Vagina (tissue), 2 donors: ENCODE results near the gene FN1. TPM values are rescaled to one million over a fixed set of nuclear protein-coding genes. Genes with fewer than 3 reads are reported as not detected.
"Not testable (repeated sequence)": the region's sequence is repeated elsewhere in the genome, so short reads cannot be mapped to it uniquely, and the experiment has no call there.

Source experiments
- DNase-seq, 2 donors: peaks; one replicate each; pipeline ENCODE4 v3.0.0-alpha.2; 2017; ENCODE audit errors: extremely low spot score in 2 of 2
- H3K27ac ChIP-seq: fragments of 200-600 bp; sonication (generic); one replicate; pipeline ENCODE4 v1.5.1; 2019
- H3K27me3 ChIP-seq: fragments of 200-600 bp; sonication (generic); one replicate; pipeline ENCODE4 v1.5.1; 2019
- H3K36me3 ChIP-seq, 2 donors: fragments of 200-600 bp; sonication (generic); one replicate each; pipeline ENCODE4 v1.5.1; 2017 to 2019
- H3K4me1 ChIP-seq: fragments of 200-600 bp; sonication (generic); one replicate; pipeline ENCODE4 v1.5.1; 2019
- H3K4me3 ChIP-seq, 2 donors: fragments of 200-600 bp; sonication (generic); 1 replicate in 1 of 2; 2 replicates in 1 of 2; pipeline ENCODE4 v1.5.1; 2016 to 2019
- H3K9me3 ChIP-seq: fragments of 200-600 bp; sonication (generic); one replicate; pipeline ENCODE4 v1.5.1; 2019
- POLR2A ChIP-seq, 2 donors: fragments of 450-650 bp; IDR thresholded peaks; one replicate each; pipeline ENCODE4 v1.6.1; 2017; ENCODE audit warnings: antibody characterized with exemption in 2 of 2, mild to moderate bottlenecking in 2 of 2, moderate library complexity in 2 of 2
- POLR2AphosphoS5 ChIP-seq, 2 donors: sonication (generic); formaldehyde crosslinking; IDR thresholded peaks; one replicate each; pipeline ENCODE4 v1.9.0; 2017; ENCODE audit warnings: antibody characterized with exemption in 2 of 2, mild to moderate bottlenecking in 2 of 2, low read depth in 1 of 2; ENCODE audit not compliant: insufficient read depth in 1 of 2
- intact Hi-C: fragments of 100-400 bp; cut with DNase I; formaldehyde crosslinking; loops from one replicate; pipeline ENCODE4 v1.15.1; 2023
- total RNA-seq: library from RNA; depleted of rRNA; stranded (reverse); fragments of >200 nt; gene quantifications from one replicate; pipeline ENCODE4 v1.2.3, GENCODE V29; 2016
- TF ChIP-seq, protein P1 (sequence below), 3 experiments: fragments of 450-650 bp in 2 of 3; fragments of 200-600 bp in 1 of 3; sonication (generic) in 1 of 3; IDR thresholded peaks; one replicate each; pipeline ENCODE4 v1.5.1; 2017 to 2019; ENCODE audit warnings: antibody characterized with exemption in 3 of 3, mild to moderate bottlenecking in 2 of 3, moderate library complexity in 2 of 3

The FN1 gene
- total RNA-seq, 1 donor from 2014 or later: 292 TPM

- H3K27me3 ChIP-seq: no peaks in the 10 kb centered on the region
- DNase-seq: no peak
- H3K27ac ChIP-seq: no peak overlapping the region
- no peaks in the 10 kb centered on the region for H3K4me1 ChIP-seq
- peaks cover 0 to 14% of the 10 kb centered on the region in 2 donors for H3K36me3 ChIP-seq
- intact Hi-C loops: no loop called here
- no peak overlapping the region for H3K4me3 ChIP-seq
- no peak for TF ChIP-seq POLR2AphosphoS5 (IDR thresholded peaks at IDR 0.05; ENCODE audit: insufficient read depth in 1 of 2, low read depth in 1 of 2)
- H3K9me3 ChIP-seq: no peaks in the 10 kb centered on the region
Observed at GRCh38 chr2:215413484-215413777, 22.4 kb downstream of the FN1 start.

- intact Hi-C loops: no loop called here
- Histone ChIP-seq H3K27me3 (no peaks in the 10 kb centered on the region), H3K9me3 (no peaks in the 10 kb centered on the region), H3K4me3 (no peak overlapping the region), H3K4me1 (no peaks in the 10 kb centered on the region), H3K27ac (no peak overlapping the region), H3K36me3 (peaks cover 0 to 15% of the 10 kb centered on the region in 2 donors)
- TF ChIP-seq, protein P1, sequence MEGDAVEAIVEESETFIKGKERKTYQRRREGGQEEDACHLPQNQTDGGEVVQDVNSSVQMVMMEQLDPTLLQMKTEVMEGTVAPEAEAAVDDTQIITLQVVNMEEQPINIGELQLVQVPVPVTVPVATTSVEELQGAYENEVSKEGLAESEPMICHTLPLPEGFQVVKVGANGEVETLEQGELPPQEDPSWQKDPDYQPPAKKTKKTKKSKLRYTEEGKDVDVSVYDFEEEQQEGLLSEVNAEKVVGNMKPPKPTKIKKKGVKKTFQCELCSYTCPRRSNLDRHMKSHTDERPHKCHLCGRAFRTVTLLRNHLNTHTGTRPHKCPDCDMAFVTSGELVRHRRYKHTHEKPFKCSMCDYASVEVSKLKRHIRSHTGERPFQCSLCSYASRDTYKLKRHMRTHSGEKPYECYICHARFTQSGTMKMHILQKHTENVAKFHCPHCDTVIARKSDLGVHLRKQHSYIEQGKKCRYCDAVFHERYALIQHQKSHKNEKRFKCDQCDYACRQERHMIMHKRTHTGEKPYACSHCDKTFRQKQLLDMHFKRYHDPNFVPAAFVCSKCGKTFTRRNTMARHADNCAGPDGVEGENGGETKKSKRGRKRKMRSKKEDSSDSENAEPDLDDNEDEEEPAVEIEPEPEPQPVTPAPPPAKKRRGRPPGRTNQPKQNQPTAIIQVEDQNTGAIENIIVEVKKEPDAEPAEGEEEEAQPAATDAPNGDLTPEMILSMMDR (IDR thresholded peaks at IDR 0.05): no peak
- no peak for TF ChIP-seq POLR2AphosphoS5 (IDR thresholded peaks at IDR 0.05; ENCODE audit: insufficient read depth in 1 of 2, low read depth in 1 of 2)
- no peak for TF ChIP-seq POLR2A (IDR thresholded peaks at IDR 0.05)
- DNase-seq: no peak
Observed at GRCh38 chr2:215411941-215412743, 23.7 kb downstream of the FN1 start.

DNA sequence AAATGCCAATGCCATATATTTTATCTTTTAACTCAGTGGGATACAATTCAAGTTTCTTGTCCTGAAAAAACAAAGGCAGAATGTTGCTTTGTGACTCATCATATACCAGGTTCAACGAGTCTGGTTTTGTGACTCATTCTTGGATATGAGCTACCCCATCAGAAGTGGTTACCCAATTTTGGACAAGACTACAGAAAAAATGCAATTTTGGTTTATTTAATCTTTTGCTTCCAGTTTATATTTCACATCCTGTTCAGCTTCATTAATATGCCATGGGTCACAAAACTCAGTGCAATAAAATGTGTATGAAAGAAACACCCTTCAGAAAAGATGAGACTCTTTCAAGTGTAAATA lies 25.0 kb downstream of the FN1 start:
- Histone ChIP-seq H3K4me3 (no peak overlapping the region), H3K4me1 (no peaks in the 10 kb centered on the region), H3K36me3 (peaks cover 0 to 19% of the 10 kb centered on the region in 2 donors), H3K27ac (no peak overlapping the region), H3K9me3 (no peaks in the 10 kb centered on the region), H3K27me3 (no peaks in the 10 kb centered on the region)
- TF ChIP-seq POLR2A (IDR thresholded peaks at IDR 0.05) (no peak), POLR2AphosphoS5 (IDR thresholded peaks at IDR 0.05; ENCODE audit: insufficient read depth in 1 of 2, low read depth in 1 of 2) (no peak)
- intact Hi-C loops: no loop called here
- no peak for DNase-seq

- intact Hi-C loops, H3K4me1 ChIP-seq, H3K27me3 ChIP-seq, H3K4me3 ChIP-seq, H3K9me3 ChIP-seq, DNase-seq, H3K27ac ChIP-seq: not testable (repeated sequence)
- H3K36me3 ChIP-seq: peaks cover 0 to 19% of the 10 kb centered on the region in 2 donors
Observed at GRCh38 chr2:215410181-215410931, 25.5 kb downstream of the FN1 start.

GRCh38 chr2:215409331-215410127 lies 26.3 kb downstream of the FN1 start:
- H3K27ac ChIP-seq: no peak overlapping the region
- H3K9me3 ChIP-seq: no peaks in the 10 kb centered on the region
- peaks cover 0 to 17% of the 10 kb centered on the region in 2 donors for H3K36me3 ChIP-seq
- TF ChIP-seq POLR2A (IDR thresholded peaks at IDR 0.05) (no peak), POLR2AphosphoS5 (IDR thresholded peaks at IDR 0.05; ENCODE audit: insufficient read depth in 1 of 2, low read depth in 1 of 2) (no peak)
- TF ChIP-seq, protein P1 (IDR thresholded peaks at IDR 0.05): no peak
- H3K4me3 ChIP-seq: no peak overlapping the region
- H3K4me1 ChIP-seq: no peaks in the 10 kb centered on the region
- DNase-seq: no peak
- no peaks in the 10 kb centered on the region for H3K27me3 ChIP-seq
- intact Hi-C loops: no loop called here

- DNase-seq, H3K27ac ChIP-seq: not testable (repeated sequence)
- peaks cover 0 to 10% of the 10 kb centered on the region in 2 donors for H3K36me3 ChIP-seq
Observed at GRCh38 chr2:215408441-215408840, 27.4 kb downstream of the FN1 start.

More at GRCh38 chr2:215408441-215408840, 27.4 kb downstream of the FN1 start:
- H3K9me3 ChIP-seq, H3K4me3 ChIP-seq, H3K4me1 ChIP-seq, H3K27me3 ChIP-seq, intact Hi-C loops: not testable (repeated sequence)
